ENCODE results near the gene PISD.

The PISD gene

GRCh38 chr22:31639436-31640039 lies 22.5 kb downstream of the PISD start:
- ChIA-PET POLR2A (ENCODE audit: low non-redundant PET) (no interaction called here), CTCF (no interaction called here)
- no peak for DNase-seq (ENCODE audit: low spot score)
- peak overlapping the region; percentile 9; the same call in 1 of the 2 replicates for H3K27ac ChIP-seq
- TF ChIP-seq, protein P1, sequence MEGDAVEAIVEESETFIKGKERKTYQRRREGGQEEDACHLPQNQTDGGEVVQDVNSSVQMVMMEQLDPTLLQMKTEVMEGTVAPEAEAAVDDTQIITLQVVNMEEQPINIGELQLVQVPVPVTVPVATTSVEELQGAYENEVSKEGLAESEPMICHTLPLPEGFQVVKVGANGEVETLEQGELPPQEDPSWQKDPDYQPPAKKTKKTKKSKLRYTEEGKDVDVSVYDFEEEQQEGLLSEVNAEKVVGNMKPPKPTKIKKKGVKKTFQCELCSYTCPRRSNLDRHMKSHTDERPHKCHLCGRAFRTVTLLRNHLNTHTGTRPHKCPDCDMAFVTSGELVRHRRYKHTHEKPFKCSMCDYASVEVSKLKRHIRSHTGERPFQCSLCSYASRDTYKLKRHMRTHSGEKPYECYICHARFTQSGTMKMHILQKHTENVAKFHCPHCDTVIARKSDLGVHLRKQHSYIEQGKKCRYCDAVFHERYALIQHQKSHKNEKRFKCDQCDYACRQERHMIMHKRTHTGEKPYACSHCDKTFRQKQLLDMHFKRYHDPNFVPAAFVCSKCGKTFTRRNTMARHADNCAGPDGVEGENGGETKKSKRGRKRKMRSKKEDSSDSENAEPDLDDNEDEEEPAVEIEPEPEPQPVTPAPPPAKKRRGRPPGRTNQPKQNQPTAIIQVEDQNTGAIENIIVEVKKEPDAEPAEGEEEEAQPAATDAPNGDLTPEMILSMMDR (conservative IDR thresholded peaks at IDR 0.05; ENCODE audit: low read depth) = no peak

DNA sequence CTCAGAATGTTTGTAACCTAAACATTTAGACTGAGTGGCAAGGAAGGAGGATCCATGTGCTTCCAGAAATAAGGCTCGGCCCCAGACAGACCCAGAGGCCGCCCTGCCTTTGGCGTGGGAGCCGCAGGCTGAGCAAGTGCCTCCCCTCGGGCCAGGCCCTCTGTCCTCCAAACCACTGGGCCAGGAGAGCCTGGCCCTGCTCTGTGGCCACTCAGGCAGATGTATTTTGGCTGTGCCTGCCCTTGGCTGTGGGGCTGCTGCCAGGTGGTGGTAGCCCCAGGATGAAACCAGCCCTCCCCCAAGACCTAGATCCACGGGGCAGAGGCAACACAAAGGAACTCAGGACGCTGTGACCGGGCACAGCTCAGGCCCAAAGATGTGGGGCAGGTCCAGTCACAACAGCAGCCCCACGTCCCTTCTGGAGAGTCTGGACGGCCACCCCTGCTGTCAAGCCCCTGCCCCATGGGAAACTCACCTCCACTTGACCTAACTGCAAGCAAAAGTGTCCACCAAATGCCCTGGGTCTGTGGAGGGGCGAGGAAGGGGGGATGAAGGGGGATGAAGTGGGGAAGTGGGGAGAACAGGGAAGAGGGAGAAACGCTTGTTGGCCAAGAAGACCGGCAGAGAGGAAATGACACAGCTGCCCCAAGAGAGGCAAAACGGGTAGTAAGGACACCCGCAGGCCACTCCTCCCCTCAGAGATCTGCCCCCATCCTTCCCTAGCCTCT lies 24.0 kb downstream of the PISD start:
- POLR2A ChIA-PET (ENCODE audit: low non-redundant PET) = no interaction called here
- TF ChIP-seq, protein P1 (conservative IDR thresholded peaks at IDR 0.05; ENCODE audit: low read depth) = no peak
- peak overlapping the region; percentile 57 for H3K27ac ChIP-seq
- CTCF ChIA-PET = no interaction called here
- DNase-seq (ENCODE audit: low spot score) = no peak

GRCh38 chr22:31637447-31637890 lies 24.5 kb downstream of the PISD start:
- DNase-seq (ENCODE audit: low spot score) = no peak
- H3K27ac ChIP-seq = peak overlapping the region; percentile 57
- ChIA-PET POLR2A (ENCODE audit: low non-redundant PET) (no interaction called here), CTCF (interaction anchor here (0.9 kb wide), 1 partner anchor 28 kb away, joined by 3 read pairs; no protein-coding TSS in a partner anchor)
- TF ChIP-seq, protein P1 (conservative IDR thresholded peaks at IDR 0.05; ENCODE audit: low read depth) = no peak

DNA sequence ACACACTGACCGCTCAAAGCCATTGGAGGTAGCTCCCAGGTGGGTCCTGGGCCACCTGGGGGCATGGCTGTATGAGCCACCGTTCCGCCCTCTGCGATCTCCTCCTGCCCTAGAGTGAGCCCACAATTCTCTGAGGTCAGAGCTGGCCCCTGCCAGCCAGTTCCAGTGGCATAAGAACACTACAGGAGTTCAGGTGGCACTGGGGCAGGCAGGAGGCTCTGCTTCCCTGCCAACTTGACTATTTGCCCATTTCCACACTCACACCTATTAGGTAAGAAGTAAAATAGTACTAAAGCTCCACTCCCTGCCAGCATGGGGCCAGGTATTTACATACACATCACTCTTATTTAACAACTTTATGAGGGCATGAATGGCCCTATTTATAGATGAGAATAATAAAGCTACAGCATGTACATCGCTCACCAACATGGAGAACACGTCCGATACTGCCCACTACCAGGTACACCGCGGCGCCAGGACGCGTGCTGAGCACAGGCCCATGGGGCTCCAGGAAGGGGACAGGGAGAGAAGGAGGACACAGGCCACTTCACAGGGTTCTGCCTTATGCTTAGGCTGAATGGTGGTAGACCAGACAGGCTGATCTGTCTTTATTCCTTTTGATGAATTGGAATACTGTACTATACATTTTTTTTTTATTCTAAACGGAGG lies 26.2 kb downstream of the PISD start:
- CTCF ChIA-PET = interaction anchor here (0.7 kb wide), 1 partner anchor 75 kb away, joined by 3 read pairs; no protein-coding TSS in a partner anchor

DNA sequence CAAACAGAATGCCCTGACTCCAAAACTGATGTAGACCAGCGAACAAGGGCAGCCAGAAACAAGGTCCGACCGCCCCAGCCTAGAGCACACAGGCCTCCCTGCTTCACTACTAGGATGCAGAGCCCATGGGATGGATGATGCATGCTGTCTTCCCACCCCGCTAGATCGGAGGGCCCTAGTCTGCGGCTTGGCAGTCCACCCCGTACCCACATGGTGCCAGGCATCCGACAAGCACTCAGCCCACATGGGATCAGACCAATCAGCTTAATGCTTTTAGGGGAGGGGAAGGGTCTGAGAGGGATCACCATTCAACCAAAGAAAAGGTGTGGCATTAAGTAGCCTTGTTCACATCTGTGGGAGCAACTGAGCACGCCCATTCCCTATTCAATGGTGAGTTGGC lies 30.6 kb downstream of the PISD start:
- TF ChIP-seq, protein P1 (conservative IDR thresholded peaks at IDR 0.05; ENCODE audit: low read depth) = no peak
- no peak for DNase-seq (ENCODE audit: low spot score)
- POLR2A ChIA-PET (ENCODE audit: low non-redundant PET) = no interaction called here
- peak overlapping the region; percentile 76 for H3K27ac ChIP-seq
- CTCF ChIA-PET = interaction anchor here (1.0 kb wide), 1 partner anchor 339 kb away, joined by 3 read pairs; no protein-coding TSS in a partner anchor

More for the DNA sequence above, 26.2 kb downstream of the PISD start:
- DNase-seq (ENCODE audit: low spot score) = no peak
- peak overlapping the region; percentile 56 for H3K27ac ChIP-seq
- TF ChIP-seq, protein P1 (conservative IDR thresholded peaks at IDR 0.05; ENCODE audit: low read depth) = no peak
- POLR2A ChIA-PET (ENCODE audit: low non-redundant PET) = no interaction called here
